Stimulated activated naive CD8-positive, alpha-beta T cell treated with anti-CD3 and anti-CD28 coated beads, Interleukin-15, Interleukin-2, amounts not matched to agents 100 ng/mL and 50 ng/mL, for 24 hours (primary cell): ENCODE results near the gene RHBDD2.

ENCODE experiments used
- H3K27ac Mint-ChIP-seq: one replicate; pipeline ENCODE4 v1.8.0; 2021; ENCODE audit warnings: mild to moderate bottlenecking, mixed read lengths
- H3K27me3 Mint-ChIP-seq: one replicate; pipeline ENCODE4 v1.8.0; 2021; ENCODE audit warnings: mixed read lengths
- H3K36me3 Mint-ChIP-seq: one replicate; pipeline ENCODE4 v1.8.0; 2021; ENCODE audit warnings: low read depth, mixed read lengths
- H3K4me1 Mint-ChIP-seq: one replicate; pipeline ENCODE4 v1.8.0; 2021; ENCODE audit warnings: low read depth, mixed read lengths
- H3K4me3 Mint-ChIP-seq: one replicate; pipeline ENCODE4 v1.8.0; 2021; ENCODE audit warnings: mild to moderate bottlenecking, mixed read lengths
- H3K9me3 Mint-ChIP-seq: one replicate; pipeline ENCODE4 v1.8.0; 2021; ENCODE audit warnings: mixed read lengths

RHBDD2 gene

GRCh38 chr7:75915416-75916156, 36.8 kb downstream of the RHBDD2 start:
- H3K36me3 Mint-ChIP-seq = peaks cover 1% of the 10 kb centered on the region
- no peaks in the 10 kb centered on the region for H3K27me3 Mint-ChIP-seq
- H3K9me3 Mint-ChIP-seq = no peaks in the 10 kb centered on the region
- H3K4me3 Mint-ChIP-seq = peak overlapping the region; percentile 89
- peaks cover 39% of the 10 kb centered on the region for H3K4me1 Mint-ChIP-seq
- H3K27ac Mint-ChIP-seq = peak overlapping the region; percentile 74

GRCh38 chr7:75916259-75916658, 37.4 kb downstream of the RHBDD2 start:
- Mint-ChIP-seq H3K27ac (no peak overlapping the region), H3K9me3 (no peaks in the 10 kb centered on the region), H3K27me3 (no peaks in the 10 kb centered on the region), H3K4me1 (peaks cover 45% of the 10 kb centered on the region), H3K36me3 (peaks cover 6% of the 10 kb centered on the region), H3K4me3 (peak overlapping the region; percentile 89)

- no peak overlapping the region for H3K27ac Mint-ChIP-seq
- H3K27me3 Mint-ChIP-seq = no peaks in the 10 kb centered on the region
- peaks cover 45% of the 10 kb centered on the region for H3K4me1 Mint-ChIP-seq
- H3K9me3 Mint-ChIP-seq = no peaks in the 10 kb centered on the region
- H3K4me3 Mint-ChIP-seq = peak overlapping the region; percentile 89
- H3K36me3 Mint-ChIP-seq = peaks cover 6% of the 10 kb centered on the region
Observed at GRCh38 chr7:75916685-75917634, 38.1 kb downstream of the RHBDD2 start.

GRCh38 chr7:75920431-75921161, 41.8 kb downstream of the RHBDD2 start:
- Mint-ChIP-seq H3K4me3 (no peak overlapping the region), H3K27ac (peak overlapping the region; percentile 1)

GRCh38 chr7:75921479-75921878, 42.6 kb downstream of the RHBDD2 start:
- no peaks in the 10 kb centered on the region for H3K9me3 Mint-ChIP-seq

More at GRCh38 chr7:75920431-75921161, 41.8 kb downstream of the RHBDD2 start:
- no peaks in the 10 kb centered on the region for H3K27me3 Mint-ChIP-seq
- no peaks in the 10 kb centered on the region for H3K9me3 Mint-ChIP-seq
- peaks cover 50% of the 10 kb centered on the region for H3K4me1 Mint-ChIP-seq
- H3K36me3 Mint-ChIP-seq = peaks cover 12% of the 10 kb centered on the region

GRCh38 chr7:75922966-75923603, 44.3 kb downstream of the RHBDD2 start:
- no peak overlapping the region for H3K27ac Mint-ChIP-seq
- H3K4me3 Mint-ChIP-seq = no peak overlapping the region
- peaks cover 42% of the 10 kb centered on the region for H3K4me1 Mint-ChIP-seq
- H3K27me3 Mint-ChIP-seq = no peaks in the 10 kb centered on the region
- peaks cover 15% of the 10 kb centered on the region for H3K36me3 Mint-ChIP-seq
- H3K9me3 Mint-ChIP-seq = no peaks in the 10 kb centered on the region

More at GRCh38 chr7:75921479-75921878, 42.6 kb downstream of the RHBDD2 start:
- H3K4me1 Mint-ChIP-seq = peaks cover 46% of the 10 kb centered on the region
- peaks cover 15% of the 10 kb centered on the region for H3K36me3 Mint-ChIP-seq
- no peak overlapping the region for H3K4me3 Mint-ChIP-seq
- no peak overlapping the region for H3K27ac Mint-ChIP-seq
- H3K27me3 Mint-ChIP-seq = no peaks in the 10 kb centered on the region

GRCh38 chr7:75924256-75924655, 45.4 kb downstream of the RHBDD2 start:
- Mint-ChIP-seq H3K4me1 (peaks cover 43% of the 10 kb centered on the region), H3K9me3 (no peaks in the 10 kb centered on the region), H3K27me3 (no peaks in the 10 kb centered on the region), H3K36me3 (peaks cover 15% of the 10 kb centered on the region), H3K4me3 (no peak overlapping the region), H3K27ac (no peak overlapping the region)

- H3K27me3 Mint-ChIP-seq = no peaks in the 10 kb centered on the region
- H3K36me3 Mint-ChIP-seq = peaks cover 15% of the 10 kb centered on the region
- no peak overlapping the region for H3K27ac Mint-ChIP-seq
- peaks cover 39% of the 10 kb centered on the region for H3K4me1 Mint-ChIP-seq
- no peak overlapping the region for H3K4me3 Mint-ChIP-seq
- no peaks in the 10 kb centered on the region for H3K9me3 Mint-ChIP-seq
Observed at GRCh38 chr7:75924889-75925288, 46.1 kb downstream of the RHBDD2 start.

- Mint-ChIP-seq H3K27me3 (no peaks in the 10 kb centered on the region), H3K4me3 (no peak overlapping the region), H3K27ac (no peak overlapping the region), H3K4me1 (peaks cover 31% of the 10 kb centered on the region), H3K9me3 (no peaks in the 10 kb centered on the region), H3K36me3 (peaks cover 10% of the 10 kb centered on the region)
Observed at GRCh38 chr7:75925717-75926435, 47.0 kb downstream of the RHBDD2 start.

GRCh38 chr7:75928568-75928914, 49.7 kb downstream of the RHBDD2 start:
- no peaks in the 10 kb centered on the region for H3K27me3 Mint-ChIP-seq
- H3K36me3 Mint-ChIP-seq = peaks cover 7% of the 10 kb centered on the region
- peak overlapping the region; percentile 68 for H3K27ac Mint-ChIP-seq
- no peaks in the 10 kb centered on the region for H3K9me3 Mint-ChIP-seq
- peaks cover 22% of the 10 kb centered on the region for H3K4me1 Mint-ChIP-seq
- peak overlapping the region; percentile 54 for H3K4me3 Mint-ChIP-seq

GRCh38 chr7:75931680-75932079, 52.8 kb downstream of the RHBDD2 start:
- peaks cover 11% of the 10 kb centered on the region for H3K4me1 Mint-ChIP-seq
- no peaks in the 10 kb centered on the region for H3K9me3 Mint-ChIP-seq
- no peak overlapping the region for H3K27ac Mint-ChIP-seq
- H3K27me3 Mint-ChIP-seq = no peaks in the 10 kb centered on the region
- H3K4me3 Mint-ChIP-seq = no peak overlapping the region
- peaks cover 15% of the 10 kb centered on the region for H3K36me3 Mint-ChIP-seq

- Mint-ChIP-seq H3K27ac (no peak overlapping the region), H3K4me1 (no peaks in the 10 kb centered on the region), H3K4me3 (no peak overlapping the region), H3K9me3 (no peaks in the 10 kb centered on the region), H3K36me3 (peaks cover 11% of the 10 kb centered on the region), H3K27me3 (no peaks in the 10 kb centered on the region)
Observed at GRCh38 chr7:75937958-75938786, 59.3 kb downstream of the RHBDD2 start.
